NCI-H748 (cell line): ENCODE data around the gene GRIP2.

Experiments used
- DNase-seq: peaks from one replicate; lab custom pipeline; 2025; ENCODE audit not compliant: unreplicated experiment; lab: John Stamatoyannopoulos, UW

GRIP2 gene

DNA sequence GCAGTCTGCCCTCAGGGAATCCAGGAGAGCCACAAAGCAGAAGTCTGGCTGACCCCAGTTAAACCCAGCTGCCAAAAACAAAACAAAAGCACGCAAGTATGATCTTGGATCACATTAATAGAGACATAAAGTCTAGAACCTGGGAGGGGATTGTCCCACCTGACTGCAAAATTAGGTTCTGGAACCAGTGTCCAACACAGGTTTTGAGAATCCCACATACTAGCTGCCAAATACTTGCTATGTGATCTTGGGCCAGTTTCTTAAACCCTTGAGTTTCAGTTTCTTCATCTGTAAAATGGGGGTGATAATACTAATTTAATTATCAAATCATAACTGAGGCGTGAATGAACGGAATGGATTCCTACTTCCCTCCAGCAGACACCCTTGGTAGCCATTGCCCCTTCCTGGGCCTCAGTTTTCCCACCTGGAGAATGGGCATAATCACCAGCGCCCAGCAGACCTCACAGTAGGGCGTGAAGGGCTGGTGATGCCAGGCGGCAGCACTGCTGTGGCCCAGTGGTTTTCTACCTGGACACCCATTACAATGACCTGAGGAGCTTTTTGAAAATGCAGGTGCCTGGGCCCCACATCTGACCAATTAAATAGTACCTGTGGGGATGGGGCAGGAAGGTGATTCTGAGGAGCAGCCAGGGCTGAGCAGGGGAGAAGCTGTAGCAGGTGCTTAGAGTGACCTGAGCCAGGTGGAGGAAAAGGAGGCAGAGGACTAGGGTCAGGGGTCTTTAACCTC, 32.2 kb downstream of the GRIP2 start:
- DNase-seq = no peak

- DNase-seq = peak; percentile 11
These were observed 32.8 kb downstream of the GRIP2 start for GRCh38 chr3:14507305-14507741.

- no peak for DNase-seq
These were observed 33.4 kb downstream of the GRIP2 start for GRCh38 chr3:14506626-14507304.

GRCh38 chr3:14505803-14506500, 34.2 kb downstream of the GRIP2 start:
- DNase-seq = no peak

DNA sequence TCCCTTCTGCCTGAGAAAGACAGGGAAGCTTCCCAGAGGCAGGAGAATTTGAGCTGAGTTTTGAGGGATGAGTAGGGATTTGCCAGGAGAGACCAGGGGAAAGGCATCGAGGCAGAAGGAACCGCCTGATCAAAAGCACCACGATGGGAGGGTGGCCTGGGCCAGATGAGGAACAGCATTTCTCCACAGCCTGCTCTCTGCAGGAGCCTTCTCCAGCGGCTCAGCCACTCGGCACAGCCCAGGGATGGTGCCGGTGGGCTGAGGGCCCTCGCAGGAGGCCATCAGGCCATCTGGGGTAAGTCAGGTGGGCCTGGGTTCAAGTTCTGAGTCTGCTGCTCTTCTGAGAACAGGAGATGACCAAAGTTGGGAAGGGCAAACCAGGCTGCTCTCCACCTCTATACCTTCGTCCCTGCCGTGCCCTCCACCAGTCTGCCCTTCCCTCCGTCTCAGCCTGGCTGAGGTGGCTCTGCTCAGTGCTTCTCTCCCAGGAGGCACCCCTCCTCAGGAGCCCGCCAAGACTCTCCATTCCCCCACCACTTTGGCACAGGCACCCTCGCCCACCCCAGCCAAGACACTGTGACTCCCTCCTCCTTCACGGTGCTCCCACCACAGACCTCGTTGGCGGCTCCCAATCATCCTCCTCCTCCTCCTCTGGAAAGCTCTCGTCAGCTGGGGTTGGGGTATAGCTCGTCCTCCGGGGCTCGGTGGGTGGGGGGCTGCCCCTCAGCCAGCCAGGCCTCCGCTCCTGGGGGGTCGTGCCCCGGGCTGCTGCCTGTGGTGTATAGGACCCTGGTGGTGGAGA, 34.9 kb downstream of the GRIP2 start:
- no peak for DNase-seq

GRCh38 chr3:14503706-14504065, 36.5 kb downstream of the GRIP2 start:
- no peak for DNase-seq

- no peak for DNase-seq
These were observed 37.0 kb downstream of the GRIP2 start for GRCh38 chr3:14503033-14503705.

GRCh38 chr3:14502472-14502871, 37.7 kb downstream of the GRIP2 start:
- DNase-seq = no peak

GRCh38 chr3:14497321-14497720, 42.8 kb downstream of the GRIP2 start:
- no peak for DNase-seq

GRCh38 chr3:14496351-14496750, 43.8 kb downstream of the GRIP2 start:
- DNase-seq = no peak

GRCh38 chr3:14494973-14495300, 45.2 kb downstream of the GRIP2 start:
- no peak for DNase-seq

DNA sequence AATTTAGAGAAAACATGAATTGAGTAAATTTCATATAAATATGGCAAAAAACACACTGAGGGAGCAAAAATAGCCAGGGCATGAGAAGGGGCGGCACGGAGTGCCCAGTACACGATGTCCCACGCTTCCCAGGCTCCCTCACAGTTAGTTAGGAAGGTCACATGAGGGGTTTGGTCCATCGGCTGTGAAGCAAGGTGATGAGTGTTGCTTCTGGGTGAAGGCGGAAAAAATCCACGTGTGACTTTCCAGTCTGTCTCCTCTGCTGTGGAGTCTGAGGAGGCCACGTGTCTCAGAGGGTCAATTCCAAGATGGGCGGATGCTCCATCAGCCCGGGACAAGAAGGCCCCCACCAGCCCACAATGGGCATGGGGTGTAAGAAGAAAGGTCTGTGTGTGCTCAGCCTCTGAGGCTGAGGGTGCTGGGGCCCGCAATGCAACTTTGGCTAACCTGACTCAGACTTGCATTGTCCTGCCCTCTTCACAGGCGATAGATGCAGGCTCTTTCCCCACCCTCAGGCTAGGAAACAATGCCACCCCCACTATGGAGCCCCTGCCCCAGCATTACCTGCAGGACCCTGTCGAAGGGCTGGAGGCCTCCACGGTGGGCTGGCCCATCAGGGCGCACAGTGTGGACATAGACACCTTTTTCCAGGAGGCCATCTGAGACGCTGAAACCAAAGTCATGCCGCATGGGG, 45.7 kb downstream of the GRIP2 start:
- DNase-seq = no peak

- DNase-seq = no peak
These were observed 46.9 kb downstream of the GRIP2 start for GRCh38 chr3:14492948-14493881.

DNA sequence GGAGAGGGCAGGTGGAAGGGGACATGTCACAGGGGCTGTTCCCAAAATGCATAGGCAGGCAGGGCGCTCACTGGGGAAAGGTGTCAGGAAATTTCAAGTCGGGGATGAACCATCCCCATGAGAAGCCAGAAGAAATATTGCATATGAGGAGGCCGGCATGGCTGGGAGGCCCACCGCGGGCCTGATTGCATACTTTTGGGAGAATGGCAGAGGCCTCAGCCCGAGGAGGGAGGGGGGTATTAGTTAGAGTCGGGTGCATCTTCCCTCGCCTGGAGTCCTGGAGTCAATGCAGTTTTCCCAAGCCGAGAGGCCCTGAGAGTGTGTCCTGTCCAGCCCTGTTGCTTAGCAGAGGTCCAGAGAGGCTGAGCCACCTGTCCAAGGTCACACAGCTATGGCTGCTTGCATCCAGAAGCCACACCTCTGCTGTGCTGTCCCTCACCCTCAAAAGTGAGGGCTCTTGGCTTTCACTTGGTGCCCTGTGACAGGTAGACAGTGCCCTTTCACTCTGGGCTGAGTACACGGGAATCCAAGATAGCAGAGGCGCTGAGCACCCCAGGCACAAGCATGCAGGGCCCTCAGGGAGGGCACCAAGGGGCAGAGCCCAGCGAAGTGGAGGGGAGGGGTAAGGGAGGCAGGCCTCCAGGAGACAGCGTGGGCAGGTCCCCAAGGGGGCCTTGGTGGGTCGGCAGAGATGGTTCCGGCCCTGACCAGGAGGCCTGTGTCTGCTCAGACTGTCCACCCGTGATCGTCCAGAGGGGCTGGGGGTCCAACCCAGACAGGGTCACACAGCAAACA, 48.5 kb downstream of the GRIP2 start:
- DNase-seq = no peak

- DNase-seq = no peak
These were observed 49.3 kb downstream of the GRIP2 start for GRCh38 chr3:14490831-14491230.

DNA sequence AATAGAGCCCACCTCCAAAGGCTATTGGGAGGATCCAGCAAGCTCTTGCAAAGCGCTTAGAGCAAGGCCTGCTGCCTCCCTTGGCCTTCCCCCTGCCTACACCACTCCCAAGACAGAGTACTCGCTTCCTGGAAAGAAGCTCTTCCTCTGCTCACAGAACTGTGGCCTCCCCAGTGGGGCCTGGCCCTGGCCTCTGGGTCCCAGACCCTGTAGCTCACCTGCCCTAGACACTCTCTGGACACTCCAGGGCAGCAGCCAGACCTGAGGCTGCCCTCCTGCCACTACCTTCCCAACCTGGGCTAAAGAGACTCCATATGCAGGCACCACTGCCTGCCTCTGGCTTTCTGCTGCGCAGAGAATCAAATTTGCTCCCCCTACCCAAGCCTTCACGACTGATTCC, 49.9 kb downstream of the GRIP2 start:
- no peak for DNase-seq

DNA sequence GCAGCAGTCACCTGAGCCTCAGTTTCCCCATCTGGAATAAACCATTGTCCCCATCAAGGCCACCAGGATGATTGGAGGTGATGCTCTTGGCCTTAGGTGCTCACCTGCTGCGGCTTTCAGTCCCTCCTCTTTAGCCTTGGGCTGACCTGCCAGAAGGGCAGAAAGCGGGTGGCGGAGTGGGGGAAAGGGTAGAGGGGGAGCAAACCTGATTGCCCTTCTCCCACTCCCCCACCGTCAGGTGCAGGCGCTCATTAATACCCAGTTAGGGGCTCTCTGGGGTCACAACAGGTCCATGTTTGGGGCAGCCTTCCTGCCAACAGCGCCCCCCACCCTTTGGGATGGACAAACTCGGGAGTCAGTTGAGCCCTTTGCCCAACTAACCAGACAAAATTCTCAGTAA, 50.5 kb downstream of the GRIP2 start:
- no peak for DNase-seq

GRCh38 chr3:14488286-14489041, 51.7 kb downstream of the GRIP2 start:
- no peak for DNase-seq
